Measurements from ENCODE around the gene TYW3.

GRCh38 chr1:74771913-74772515, 39.1 kb downstream of the TYW3 start:
- TF ChIP-seq CTCF (IDR thresholded peaks at IDR 0.05; ENCODE audit: borderline replicate concordance, extremely low read depth, low read length, poor library complexity, severe bottlenecking) (peak; percentile 80), EZH2 (IDR thresholded peaks at IDR 0.05; ENCODE audit: borderline replicate concordance, low read depth, low read length, severe bottlenecking) (no peak)
